SK-N-SH (cell line): ENCODE data around the gene LIN28B. TPM values are rescaled to one million over a fixed set of nuclear protein-coding genes. Genes with fewer than 3 reads are reported as not detected.

Experiments used
- CTCF ChIA-PET: fragments of 300-600, 350-600 bp; formaldehyde crosslinking; extraction: SDS; loops from one replicate; lab custom pipeline; 2021; lab: Yijun Ruan, JAX
- POLR2A ChIA-PET: fragments of 350-600 bp; sonication (Branson Sonifier 250); formaldehyde crosslinking; extraction: SDS; loops from one replicate; lab custom pipeline; 2020; ENCODE audit warnings: antibody characterized with exemption, inconsistent platforms; lab: Yijun Ruan, JAX
- DNase-seq: peaks from one replicate; pipeline ENCODE4 v3.0.0; 2012
- H2AFZ ChIP-seq: fragments of 200-600 bp; sonication (generic); 2 replicates; pipeline ENCODE4 v1.8.1; 2016; ENCODE audit warnings: antibody characterized with exemption, mild to moderate bottlenecking, low read depth
- H3F3A ChIP-seq: fragments of 200-600 bp; sonication (generic); replicated peaks from 2 replicates; pipeline ENCODE3; 2016; ENCODE audit warnings: antibody characterized with exemption, mild to moderate bottlenecking; ENCODE audit not compliant: insufficient read depth
- H3K27ac ChIP-seq, 2 experiments: fragments of 200-500 bp in 1 of 2; fragments of 200-600 bp in 1 of 2; sonication (Bioruptor generic) in 1 of 2; sonication (generic), shearing (Covaris generic) in 1 of 2; 2 replicates each; pipeline versions ENCODE4 v1.5.1 to v1.6.1; 2014 to 2016; ENCODE audit warnings: low read depth in 2 of 2, inconsistent platforms in 1 of 2, low read length in 1 of 2, mild to moderate bottlenecking in 1 of 2, mixed read lengths in 1 of 2
- H3K27me3 ChIP-seq: fragments of 200-600 bp; sonication (generic), shearing (Covaris generic); 2 replicates; pipeline ENCODE4 v1.6.1; 2016; ENCODE audit warnings: mixed run types; ENCODE audit not compliant: insufficient read depth
- H3K36me3 ChIP-seq, 2 experiments: fragments of 200-500 bp in 1 of 2; fragments of 200-600 bp in 1 of 2; sonication (Bioruptor generic) in 1 of 2; sonication (generic) in 1 of 2; replicated peaks in 1 of 2; 2 replicates each; pipeline versions ENCODE3 to v1.5.1; 2014 to 2016; ENCODE audit warnings: low read length in 1 of 2, mild to moderate bottlenecking in 1 of 2; ENCODE audit not compliant: insufficient read depth in 2 of 2, control insufficient read depth in 1 of 2
- H3K4me1 ChIP-seq, 2 experiments: fragments of 200-500 bp in 1 of 2; fragments of 200-600 bp in 1 of 2; sonication (Bioruptor generic) in 1 of 2; sonication (generic), shearing (Covaris generic) in 1 of 2; 2 replicates each; pipeline versions ENCODE4 v1.5.1 to v1.6.1; 2014 to 2016; ENCODE audit warnings: low read depth in 1 of 2, low read length in 1 of 2, mixed run types in 1 of 2; ENCODE audit not compliant: insufficient read depth in 2 of 2, control insufficient read depth in 1 of 2
- H3K4me2 ChIP-seq: fragments of 200-600 bp; sonication (generic), shearing (Covaris generic); 2 replicates; pipeline ENCODE4 v1.6.1; 2017; ENCODE audit warnings: mixed run types
- H3K4me3 ChIP-seq, 2 experiments: fragments of 200-500 bp in 1 of 2; fragments of 200-600 bp in 1 of 2; sonication (Bioruptor generic) in 1 of 2; sonication (generic), shearing (Covaris generic) in 1 of 2; 2 replicates each; pipeline versions ENCODE4 v1.5.1 to v1.8.1; 2014 to 2016; ENCODE audit warnings: low read depth in 2 of 2, inconsistent platforms in 1 of 2, low read length in 1 of 2, mild to moderate bottlenecking in 1 of 2, mixed read lengths in 1 of 2, moderate library complexity in 1 of 2
- H3K79me2 ChIP-seq: fragments of 200-600 bp; sonication (generic); 2 replicates; pipeline ENCODE4 v1.8.1; 2017; ENCODE audit warnings: mild to moderate bottlenecking; ENCODE audit not compliant: insufficient read depth
- H3K9ac ChIP-seq: fragments of 200-600 bp; sonication (generic); 2 replicates; pipeline ENCODE4 v1.6.1; 2017; ENCODE audit warnings: mixed run types
- H3K9me2 ChIP-seq: fragments of 200-600 bp; sonication (generic); 2 replicates; pipeline ENCODE4 v1.6.1; 2017; ENCODE audit warnings: mixed run types
- H3K9me3 ChIP-seq: fragments of 200-600 bp; sonication (generic); 2 replicates; pipeline ENCODE4 v1.6.1; 2017; ENCODE audit warnings: mixed run types, mild to moderate bottlenecking, moderate library complexity
- H4K20me1 ChIP-seq: fragments of 200-600 bp; sonication (generic); 2 replicates; pipeline ENCODE4 v1.6.1; 2017; ENCODE audit warnings: mild to moderate bottlenecking, mixed run types; ENCODE audit not compliant: insufficient read depth
- ELF1 ChIP-seq: IDR thresholded peaks from 2 replicates; pipeline ENCODE4 v1.4.0; 2012
- JUND ChIP-seq: IDR thresholded peaks from 2 replicates; pipeline ENCODE4 v1.4.0; 2012
- MEF2A ChIP-seq: IDR thresholded peaks from 2 replicates; pipeline ENCODE4 v1.4.0; 2012; ENCODE audit warnings: low read depth, borderline replicate concordance
- NRF1 ChIP-seq: IDR thresholded peaks from 2 replicates; pipeline ENCODE4 v1.6.1; 2012; ENCODE audit warnings: low read depth, mild to moderate bottlenecking, low read length
- RFX5 ChIP-seq: IDR thresholded peaks from 2 replicates; pipeline ENCODE4 v1.6.1; 2012; ENCODE audit warnings: mild to moderate bottlenecking, improper control_type of control experiment, low read length
- RXRA ChIP-seq: IDR thresholded peaks from 2 replicates; pipeline ENCODE4 v1.4.0; 2012; ENCODE audit warnings: low read depth, mild to moderate bottlenecking, borderline replicate concordance
- SMC3 ChIP-seq: IDR thresholded peaks from 2 replicates; pipeline ENCODE4 v1.6.1; 2012; ENCODE audit warnings: low read depth, low read length, improper control_type of control experiment
- TCF12 ChIP-seq: IDR thresholded peaks from 2 replicates; pipeline ENCODE4 v1.4.0; 2012
- WGBS: methylation state at CpG from one replicate; pipeline ENCODE4 v1.1.6; 2017; ENCODE audit warnings: low lambda C conversion rate; 5-methylcytosine and 5-hydroxymethylcytosine counted together
- polyA plus RNA-seq, 3 experiments: library from polyadenylated mRNA; depleted of rRNA; stranded (reverse); fragments of >200 nt; gene quantifications; 2 replicates each; pipeline ENCODE4 v1.2.3, GENCODE V29; 2012
- small RNA-seq, 7 experiments: library from RNA; depleted of rRNA; stranded (forward); fragments of <200 nt; gene quantifications; one replicate each; pipeline ENCODE3, GENCODE V24; 2012
- TF ChIP-seq, protein P1 (sequence below): fragments of 150-350 bp; IDR thresholded peaks from 2 replicates; pipeline ENCODE4 v1.6.1; 2016; ENCODE audit warnings: mild to moderate bottlenecking, low read depth, low read length
- TF ChIP-seq, protein P2 (sequence below): fragments of 150-350 bp; IDR thresholded peaks from 2 replicates; pipeline ENCODE4 v1.6.1; 2017; ENCODE audit warnings: antibody characterized with exemption, low read length, low read depth, borderline replicate concordance
- TF ChIP-seq, protein P3 (sequence below): IDR thresholded peaks from 2 replicates; pipeline ENCODE4 v1.4.0; 2012; ENCODE audit warnings: low read depth
- TF ChIP-seq, protein P4 (sequence below): IDR thresholded peaks from 2 replicates; pipeline ENCODE4 v1.4.0; 2012; ENCODE audit warnings: low read depth, borderline replicate concordance

Gene LIN28B
- polyA plus RNA-seq, 1 of the 3 experiments (the other 2 are of a cell fraction) = 0.67 TPM

DNA sequence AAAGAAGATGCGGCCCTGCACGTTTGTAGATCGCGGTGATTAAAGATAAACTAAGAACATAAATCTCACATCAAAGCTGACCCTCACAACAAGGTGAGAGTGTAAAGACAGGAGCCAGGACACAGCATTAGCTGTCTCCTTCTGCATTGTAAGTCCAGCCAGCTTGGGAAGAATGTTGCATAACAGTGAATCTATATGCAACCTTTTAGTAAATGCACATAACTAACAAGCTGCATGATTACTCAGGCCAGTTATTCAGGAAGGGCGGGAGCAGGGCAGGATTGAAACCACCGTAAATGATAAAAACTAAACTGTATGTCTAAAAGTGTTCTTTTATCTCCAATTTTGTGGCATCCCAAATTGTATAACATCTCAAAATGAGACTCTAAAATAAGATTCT is 165.8 kb downstream of the LIN28B start:
- H3K27me3 ChIP-seq = no peaks in the 10 kb centered on the region
- CTCF ChIA-PET = interaction anchor here (0.8 to 2.2 kb wide), 3 partner anchors 35 to 271 kb away, joined by 3 to 11 read pairs (median 3); no protein-coding TSS in a partner anchor
- POLR2A ChIA-PET = no interaction called here
- no peak overlapping the region for H3K27ac ChIP-seq
- DNase-seq = no peak
- peaks cover 16 to 20% of the 10 kb centered on the region in 2 experiments for H3K36me3 ChIP-seq
- WGBS = 82% methylated on average over 6 of the region's 6 CpGs
- no peak overlapping the region for H3K4me3 ChIP-seq
- TF ChIP-seq, protein P1, sequence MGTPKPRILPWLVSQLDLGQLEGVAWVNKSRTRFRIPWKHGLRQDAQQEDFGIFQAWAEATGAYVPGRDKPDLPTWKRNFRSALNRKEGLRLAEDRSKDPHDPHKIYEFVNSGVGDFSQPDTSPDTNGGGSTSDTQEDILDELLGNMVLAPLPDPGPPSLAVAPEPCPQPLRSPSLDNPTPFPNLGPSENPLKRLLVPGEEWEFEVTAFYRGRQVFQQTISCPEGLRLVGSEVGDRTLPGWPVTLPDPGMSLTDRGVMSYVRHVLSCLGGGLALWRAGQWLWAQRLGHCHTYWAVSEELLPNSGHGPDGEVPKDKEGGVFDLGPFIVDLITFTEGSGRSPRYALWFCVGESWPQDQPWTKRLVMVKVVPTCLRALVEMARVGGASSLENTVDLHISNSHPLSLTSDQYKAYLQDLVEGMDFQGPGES = no peak
- TF ChIP-seq JUND (no peak), RXRA (no peak), ELF1 (no peak), SMC3 (no peak), TCF12 (no peak), NRF1 (no peak), MEF2A (no peak), RFX5 (no peak)
- TF ChIP-seq, protein P2, sequence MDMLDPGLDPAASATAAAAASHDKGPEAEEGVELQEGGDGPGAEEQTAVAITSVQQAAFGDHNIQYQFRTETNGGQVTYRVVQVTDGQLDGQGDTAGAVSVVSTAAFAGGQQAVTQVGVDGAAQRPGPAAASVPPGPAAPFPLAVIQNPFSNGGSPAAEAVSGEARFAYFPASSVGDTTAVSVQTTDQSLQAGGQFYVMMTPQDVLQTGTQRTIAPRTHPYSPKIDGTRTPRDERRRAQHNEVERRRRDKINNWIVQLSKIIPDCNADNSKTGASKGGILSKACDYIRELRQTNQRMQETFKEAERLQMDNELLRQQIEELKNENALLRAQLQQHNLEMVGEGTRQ = no peak
- TF ChIP-seq, protein P3, sequence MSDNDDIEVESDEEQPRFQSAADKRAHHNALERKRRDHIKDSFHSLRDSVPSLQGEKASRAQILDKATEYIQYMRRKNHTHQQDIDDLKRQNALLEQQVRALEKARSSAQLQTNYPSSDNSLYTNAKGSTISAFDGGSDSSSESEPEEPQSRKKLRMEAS = no peak
- TF ChIP-seq, protein P4, sequence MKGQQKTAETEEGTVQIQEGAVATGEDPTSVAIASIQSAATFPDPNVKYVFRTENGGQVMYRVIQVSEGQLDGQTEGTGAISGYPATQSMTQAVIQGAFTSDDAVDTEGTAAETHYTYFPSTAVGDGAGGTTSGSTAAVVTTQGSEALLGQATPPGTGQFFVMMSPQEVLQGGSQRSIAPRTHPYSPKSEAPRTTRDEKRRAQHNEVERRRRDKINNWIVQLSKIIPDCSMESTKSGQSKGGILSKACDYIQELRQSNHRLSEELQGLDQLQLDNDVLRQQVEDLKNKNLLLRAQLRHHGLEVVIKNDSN = no peak
- no peak overlapping the region for H3K9ac ChIP-seq
- H3K79me2 ChIP-seq = no peaks in the 10 kb centered on the region
- H3F3A ChIP-seq = no peaks in the 10 kb centered on the region
- H3K9me3 ChIP-seq = no peaks in the 10 kb centered on the region
- H3K4me1 ChIP-seq = no peaks in the 10 kb centered on the region
- no peak overlapping the region for H2AFZ ChIP-seq
- no peaks in the 10 kb centered on the region for H4K20me1 ChIP-seq
- H3K9me2 ChIP-seq = no peaks in the 10 kb centered on the region
- H3K4me2 ChIP-seq = no peak overlapping the region

Small RNA genes within 50 kb of the gene (small RNA-seq; reads per million reads assigned to genes)
- gene RNU6-1106P = 0 reads per million in 7 experiments

Other genes starting within 250 kb of the LIN28B start
- 6.2 and 7.1 TPM in 2 replicates for gene HACE1, start 97.2 kb upstream of the LIN28B start, polyA plus RNA-seq (2012; rRNA removed)
- gene POPDC3, start 222.9 kb downstream of the LIN28B start, polyA plus RNA-seq (2012; rRNA removed) = 19.0 and 21.3 TPM in 2 replicates